Activated naive CD4-positive, alpha-beta T cell treated with anti-CD3 and anti-CD28 coated beads, Interleukin-2, amount 50 U/mL, for 16 hours (primary cell): ENCODE data around the gene PHAX.
"Not testable (repeated sequence)": the region's sequence is repeated elsewhere in the genome, so short reads cannot be mapped to it uniquely, and the experiment has no call there.

Experiments used
- DNase-seq: peaks from one replicate; pipeline ENCODE4 v3.0.0-alpha.2; 2020

PHAX gene

GRCh38 chr5:126610160-126610559, 9.4 kb downstream of the PHAX start:
- no peak for DNase-seq

- no peak for DNase-seq
These were observed 9.9 kb downstream of the PHAX start for GRCh38 chr5:126610616-126611015.

- no peak for DNase-seq
These were observed 13.3 kb downstream of the PHAX start for GRCh38 chr5:126613941-126614592.

- DNase-seq: no peak
These were observed 14.5 kb downstream of the PHAX start for GRCh38 chr5:126615286-126615685.

GRCh38 chr5:126617603-126618002, 16.9 kb downstream of the PHAX start:
- not testable (repeated sequence) for DNase-seq

GRCh38 chr5:126619781-126620180, 19.0 kb downstream of the PHAX start:
- DNase-seq: no peak

- no peak for DNase-seq
These were observed 23.8 kb downstream of the PHAX start for GRCh38 chr5:126624534-126624933.

- DNase-seq: no peak
These were observed 27.4 kb downstream of the PHAX start for GRCh38 chr5:126628102-126628501.

GRCh38 chr5:126631920-126632319, 31.2 kb downstream of the PHAX start:
- DNase-seq: no peak

GRCh38 chr5:126633552-126633951, 32.8 kb downstream of the PHAX start:
- DNase-seq: no peak

- no peak for DNase-seq
These were observed 34.8 kb downstream of the PHAX start for GRCh38 chr5:126635585-126635984.

- DNase-seq: no peak
These were observed 36.2 kb downstream of the PHAX start for GRCh38 chr5:126636956-126637355.

- DNase-seq: no peak
These were observed 40.1 kb downstream of the PHAX start for GRCh38 chr5:126640866-126641265.

GRCh38 chr5:126641387-126641786, 40.6 kb downstream of the PHAX start:
- DNase-seq: no peak

- no peak for DNase-seq
These were observed 44.4 kb downstream of the PHAX start for GRCh38 chr5:126645132-126645531.

GRCh38 chr5:126647071-126647470, 46.3 kb downstream of the PHAX start:
- DNase-seq: no peak

- no peak for DNase-seq
These were observed 47.7 kb downstream of the PHAX start for GRCh38 chr5:126648471-126648870.

- not testable (repeated sequence) for DNase-seq
These were observed 48.3 kb downstream of the PHAX start for GRCh38 chr5:126649057-126649456.

GRCh38 chr5:126649709-126650108, 49.0 kb downstream of the PHAX start:
- not testable (repeated sequence) for DNase-seq

GRCh38 chr5:126650463-126650862, 49.7 kb downstream of the PHAX start:
- no peak for DNase-seq

- DNase-seq: no peak
These were observed 50.3 kb downstream of the PHAX start for GRCh38 chr5:126651013-126651577.

- DNase-seq: no peak
These were observed 55.8 kb downstream of the PHAX start for GRCh38 chr5:126656401-126657007.

- no peak for DNase-seq
These were observed 57.8 kb downstream of the PHAX start for GRCh38 chr5:126658561-126658960.

GRCh38 chr5:126659805-126660482, 59.2 kb downstream of the PHAX start:
- DNase-seq: no peak
